HG03280 (cell line): Measurements from ENCODE around the gene NFYA.
"Not testable (repeated sequence)": the region's sequence is repeated elsewhere in the genome, so short reads cannot be mapped to it uniquely, and the experiment has no call there.

Experiments
- ATAC-seq: cut with Tn5 transposase; IDR thresholded peaks from one replicate; pipeline ENCODE4 v1.9.1; 2021; ENCODE audit warnings: mild to moderate bottlenecking, moderate library complexity; ENCODE audit not compliant: unreplicated experiment

NFYA gene

GRCh38 chr6:41100871-41101287 is 28.1 kb downstream of the NFYA start:
- ATAC-seq = no peak

- ATAC-seq = no peak
Observed at GRCh38 chr6:41103847-41104246, 31.1 kb downstream of the NFYA start.

- ATAC-seq = no peak
Observed at GRCh38 chr6:41111017-41111416, 38.2 kb downstream of the NFYA start.

- not testable (repeated sequence) for ATAC-seq
Observed at GRCh38 chr6:41115027-41115426, 42.3 kb downstream of the NFYA start.

- no peak for ATAC-seq
Observed at GRCh38 chr6:41119508-41119907, 46.7 kb downstream of the NFYA start.

- no peak for ATAC-seq
Observed at GRCh38 chr6:41120058-41120457, 47.3 kb downstream of the NFYA start.

GRCh38 chr6:41122373-41122772 is 49.6 kb downstream of the NFYA start:
- no peak for ATAC-seq

GRCh38 chr6:41122918-41123317 is 50.1 kb downstream of the NFYA start:
- ATAC-seq = no peak

GRCh38 chr6:41125282-41125681 is 52.5 kb downstream of the NFYA start:
- ATAC-seq = no peak

- ATAC-seq = no peak
Observed at GRCh38 chr6:41132254-41132653, 59.5 kb downstream of the NFYA start.

GRCh38 chr6:41135062-41135832 is 62.5 kb downstream of the NFYA start:
- no peak for ATAC-seq

GRCh38 chr6:41136911-41137310 is 64.1 kb downstream of the NFYA start:
- ATAC-seq = no peak

GRCh38 chr6:41147917-41148316 is 75.1 kb downstream of the NFYA start:
- ATAC-seq = no peak
